Activated effector memory CD4-positive, alpha-beta T cell treated with anti-CD3 and anti-CD28 coated beads, Interleukin-2, amount 50 U/mL, for 16 hours (primary cell): ENCODE results near the gene EFCC1.

Experiments
- DNase-seq: peaks from one replicate; pipeline ENCODE4 v3.0.0-alpha.2; 2020

The EFCC1 gene

GRCh38 chr3:129033633-129034321 lies 32.7 kb downstream of the EFCC1 start:
- peak; percentile 42 for DNase-seq

- peak; percentile 60 for DNase-seq
Observed at GRCh38 chr3:129034642-129035041, 33.5 kb downstream of the EFCC1 start.

GRCh38 chr3:129035360-129036221 lies 34.5 kb downstream of the EFCC1 start:
- DNase-seq: peak; percentile 57

- peak; percentile 53 for DNase-seq
Observed at GRCh38 chr3:129036222-129037092, 35.4 kb downstream of the EFCC1 start.

GRCh38 chr3:129037093-129037419 lies 36.0 kb downstream of the EFCC1 start:
- DNase-seq: no peak

- DNase-seq: peak; percentile 52
Observed at GRCh38 chr3:129038121-129038855, 37.2 kb downstream of the EFCC1 start.

- peak; percentile 58 for DNase-seq
Observed at GRCh38 chr3:129039271-129040038, 38.4 kb downstream of the EFCC1 start.

GRCh38 chr3:129040039-129040336 lies 38.9 kb downstream of the EFCC1 start:
- no peak for DNase-seq

- DNase-seq: peak; percentile 50
Observed at GRCh38 chr3:129040579-129041300, 39.6 kb downstream of the EFCC1 start.

- peak; percentile 74 for DNase-seq
Observed at GRCh38 chr3:129045675-129046036, 44.6 kb downstream of the EFCC1 start.

- no peak for DNase-seq
Observed at GRCh38 chr3:129046037-129046731, 45.1 kb downstream of the EFCC1 start.

GRCh38 chr3:129046732-129047552 lies 45.8 kb downstream of the EFCC1 start:
- no peak for DNase-seq

- DNase-seq: no peak
Observed at GRCh38 chr3:129047553-129047839, 46.4 kb downstream of the EFCC1 start.

- DNase-seq: peak; percentile 56
Observed at GRCh38 chr3:129050556-129051295, 49.6 kb downstream of the EFCC1 start.

- DNase-seq: peak; percentile 50
Observed at GRCh38 chr3:129051871-129052340, 50.8 kb downstream of the EFCC1 start.

GRCh38 chr3:129052675-129053074 lies 51.6 kb downstream of the EFCC1 start:
- peak; percentile 58 for DNase-seq

GRCh38 chr3:129054605-129055104 lies 53.6 kb downstream of the EFCC1 start:
- DNase-seq: peak; percentile 56

GRCh38 chr3:129056451-129057173 lies 55.5 kb downstream of the EFCC1 start:
- peak; percentile 24 for DNase-seq
